Astrocyte of the spinal cord (primary cell): ENCODE measurements around the gene GPD2.
"Not testable (repeated sequence)": the region's sequence is repeated elsewhere in the genome, so short reads cannot be mapped to it uniquely, and the experiment has no call there.

Experiments
- DNase-seq: peaks from one replicate; pipeline ENCODE4 v3.0.0; 2011; ENCODE audit warnings: low read depth, low spot score
- H3K4me3 ChIP-seq: 2 replicates; pipeline ENCODE4 v1.5.1; 2011; ENCODE audit warnings: low read depth, mild to moderate bottlenecking, low read length, moderate library complexity
- CTCF ChIP-seq: IDR thresholded peaks from 2 replicates; pipeline ENCODE4 v1.5.1; 2012; ENCODE audit warnings: low read depth, mild to moderate bottlenecking, low read length, inconsistent platforms
- in situ Hi-C: cut with HindIII; loops from 2 replicates; pipeline ENCODE4 v1.10.0; 2017; ENCODE audit warnings: low sequenced_read_pairs

The GPD2 gene

GRCh38 chr2:156598563-156598962 lies 162.4 kb downstream of the GPD2 start:
- in situ Hi-C loops = no loop called here

GRCh38 chr2:156600196-156600595 lies 164.0 kb downstream of the GPD2 start:
- H3K4me3 ChIP-seq = no peak overlapping the region
- TF ChIP-seq CTCF = no peak
- in situ Hi-C loops = no loop called here
- DNase-seq = no peak

More at GRCh38 chr2:156598563-156598962, 162.4 kb downstream of the GPD2 start:
- no peak for TF ChIP-seq CTCF
- no peak for DNase-seq
- H3K4me3 ChIP-seq = no peak overlapping the region

GRCh38 chr2:156601855-156602551 lies 165.8 kb downstream of the GPD2 start:
- in situ Hi-C loops = no loop called here
- no peak overlapping the region for H3K4me3 ChIP-seq
- TF ChIP-seq CTCF = no peak
- no peak for DNase-seq

- H3K4me3 ChIP-seq = no peak overlapping the region
- in situ Hi-C loops = no loop called here
- no peak for DNase-seq
- no peak for TF ChIP-seq CTCF
Observed at GRCh38 chr2:156602552-156602933, 166.4 kb downstream of the GPD2 start.

GRCh38 chr2:156615836-156616322 lies 179.7 kb downstream of the GPD2 start:
- TF ChIP-seq CTCF = no peak
- no peak overlapping the region for H3K4me3 ChIP-seq
- in situ Hi-C loops = no loop called here
- DNase-seq = no peak

GRCh38 chr2:156618071-156618470 lies 181.9 kb downstream of the GPD2 start:
- DNase-seq, in situ Hi-C loops, H3K4me3 ChIP-seq: not testable (repeated sequence)

GRCh38 chr2:156619021-156619539 lies 182.9 kb downstream of the GPD2 start:
- no peak for TF ChIP-seq CTCF
- in situ Hi-C loops = no loop called here
- no peak overlapping the region for H3K4me3 ChIP-seq
- DNase-seq = no peak
